Heart left ventricle (tissue), 16 donors: ENCODE data around the gene CDC20B. TPM values are rescaled to one million over a fixed set of nuclear protein-coding genes. Genes with fewer than 3 reads are reported as not detected.
"Not testable (repeated sequence)": the region's sequence is repeated elsewhere in the genome, so short reads cannot be mapped to it uniquely, and the experiment has no call there.

ENCODE experiments used
- ATAC-seq, 4 donors: fragments of 200-7000 bp; cut with Tn5 transposase; one replicate each; pipeline ENCODE4 v1.9.1; 2020 to 2022; ENCODE audit warnings: moderate library complexity in 4 of 4, mild to moderate bottlenecking in 3 of 4, moderate number of reproducible peaks in 1 of 4
- DNase-seq, 5 donors: peaks; one replicate each; pipeline ENCODE4 v3.0.0-alpha.2; 2020
- H3K27ac ChIP-seq, 12 donors: fragments of 200-600 bp; sonication (generic) in 4 of 12; one replicate each; pipeline versions ENCODE4 v1.5.0 to v1.8.0; 2016 to 2022; ENCODE audit warnings: mild to moderate bottlenecking in 2 of 12
- H3K27me3 ChIP-seq, 9 donors: fragments of 200-600 bp; sonication (generic) in 2 of 9; one replicate each; pipeline versions ENCODE4 v1.5.1 to v1.8.0; 2016 to 2022; ENCODE audit warnings: mild to moderate bottlenecking in 3 of 9
- H3K36me3 ChIP-seq, 9 donors: fragments of 200-600 bp; sonication (generic) in 2 of 9; one replicate each; pipeline versions ENCODE4 v1.5.0 to v1.8.0; 2018 to 2022; ENCODE audit warnings: mild to moderate bottlenecking in 2 of 9
- H3K4me1 ChIP-seq, 12 donors: fragments of 200-600 bp; sonication (generic) in 4 of 12; one replicate each; pipeline versions ENCODE4 v1.5.0 to v1.8.0; 2016 to 2022; ENCODE audit warnings: mild to moderate bottlenecking in 3 of 12
- H3K4me3 ChIP-seq, 12 donors: fragments of 200-600 bp; sonication (generic) in 4 of 12; one replicate each; pipeline versions ENCODE4 v1.5.0 to v1.8.0; 2017 to 2022; ENCODE audit warnings: mild to moderate bottlenecking in 9 of 12, moderate library complexity in 4 of 12
- H3K9me3 ChIP-seq, 12 donors: fragments of 200-600 bp; sonication (generic) in 4 of 12; one replicate each; pipeline versions ENCODE4 v1.5.0 to v1.8.0; 2016 to 2022; ENCODE audit warnings: mild to moderate bottlenecking in 1 of 12
- CTCF ChIP-seq, 12 donors: fragments of 200-600 bp; sonication (generic) in 4 of 12; IDR thresholded peaks; one replicate each; pipeline versions ENCODE4 v1.5.0 to v1.8.0; 2018 to 2022; ENCODE audit warnings: antibody characterized with exemption in 12 of 12, mild to moderate bottlenecking in 5 of 12
- POLR2A ChIP-seq, 2 donors: fragments of 450-650 bp; IDR thresholded peaks; one replicate each; pipeline ENCODE4 v1.6.1; 2017; ENCODE audit warnings: antibody characterized with exemption in 2 of 2, mild to moderate bottlenecking in 2 of 2, moderate library complexity in 2 of 2
- WGBS, 4 donors: extraction: QIAGEN DNeasy Blood & Tissue Kit in 2 of 4; methylation state at CpG; one replicate each; pipeline versions ENCODE4 v1.1.5 to v1.1.7; 2013 to 2018; 5-methylcytosine and 5-hydroxymethylcytosine counted together
- intact Hi-C, 10 donors: fragments of 100-400 bp; cut with DNase I; formaldehyde crosslinking; loops; one replicate each; pipeline versions ENCODE4 v1.11.1 to v1.14.2; 2022
- polyA plus RNA-seq, 2 donors: library from polyadenylated mRNA; stranded (reverse); fragments of 200-250 nt; gene quantifications; one replicate each; pipeline ENCODE4 v1.2.3, GENCODE V29; 2013
- total RNA-seq, 9 donors: library from RNA; depleted of rRNA in 2 of 9; stranded (reverse); fragments of >200 nt in 2 of 9; fragmentation: NEBNext Ultra II Directional in 3 of 9; extraction: Animal tissue kit (Norgen Biotek cat#: 25700) in 3 of 9; gene quantifications; one replicate each; pipeline versions ENCODE4 v1.1.0 to v1.2.4, GENCODE V29; 2016 to 2023
- donor health status: ischemic (EF 13 %, LVEDD 7.1; RV severe dilation, severe dysfunction).
- donor health status: healthy with polysubstance abuse.
- donor health status: DM: no; HTN: yes; CAD: no.
- donor health status: DM: no; HTN: no; CAD: no.
- donor health status: ischemic (EF 25% LVEDD 6.9; RV normal size, moderate dysfunction).
- donor health status: ischemic (EF 25% LVEDD 5.7; RV mildly dilated, moderate dysfunction).
- donor health status: healthy.
- donor health status: DM: yes; HTN: yes; CAD: no.
- donor health status: ischemic (EF 35%, LVEDD 5.7; RV mildly dilated, moderate dysfunction).
- donor health status: nonischemic (EF 11% LVEDD 7.7; RV severe dilation, severe dysfunction).
- donor health status: DM: yes; HTN: yes; CAD: no.
- donor health status: PGD.
- donor health status: ischemic (EF 29% LVEDD 5.4; RV normal size, mild dysfunction).
- donor health status: nonischemic (EF 23%, LVEDD 6.1; RV moderate dilation, normal function).

The CDC20B gene
- total and polyA plus RNA-seq, 11 donors, result not detected

GRCh38 chr5:55096861-55097260 is 76.1 kb downstream of the CDC20B start:
- ATAC-seq, result no peak
- H3K4me1 ChIP-seq, result peaks cover 0 to 5% (median 0%) of the 10 kb centered on the region in 12 donors
- no peak overlapping the region for H3K4me3 ChIP-seq
- intact Hi-C loops, result no loop called here
- H3K27me3 ChIP-seq, result peaks cover 0 to 4% (median 0%) of the 10 kb centered on the region in 9 donors
- WGBS, 4 donors, result 63 to 85% (median 66%) methylated on average over 6 of the region's 6 CpGs
- peaks cover 0 to 9% (median 0%) of the 10 kb centered on the region in 12 donors for H3K9me3 ChIP-seq
- TF ChIP-seq CTCF (IDR thresholded peaks at IDR 0.05) (no peak), POLR2A (IDR thresholded peaks at IDR 0.05) (no peak)
- no peak for DNase-seq
- H3K36me3 ChIP-seq, result no peaks in the 10 kb centered on the region
- H3K27ac ChIP-seq, result peak overlapping the region in 1 of 12 donors; percentile 81

GRCh38 chr5:55096182-55096581 is 76.8 kb downstream of the CDC20B start:
- intact Hi-C loops, result no loop called here
- H3K36me3 ChIP-seq, result no peaks in the 10 kb centered on the region
- 73 to 93% (median 85%) methylated on average over 3 of the region's 3 CpGs for whole genome bisulfite sequencing, 4 donors
- H3K4me1 ChIP-seq, result peaks cover 0 to 3% (median 0%) of the 10 kb centered on the region in 12 donors
- peak overlapping the region in 1 of 12 donors; percentile 81 for H3K27ac ChIP-seq
- H3K4me3 ChIP-seq, result no peak overlapping the region
- ATAC-seq, result no peak
- DNase-seq, result no peak
- H3K27me3 ChIP-seq, result peaks cover 0 to 4% (median 0%) of the 10 kb centered on the region in 9 donors
- TF ChIP-seq CTCF (IDR thresholded peaks at IDR 0.05), result no peak
- TF ChIP-seq POLR2A (IDR thresholded peaks at IDR 0.05), result no peak
- peaks cover 0 to 7% (median 0%) of the 10 kb centered on the region in 12 donors for H3K9me3 ChIP-seq

GRCh38 chr5:55091011-55091410 is 82.0 kb downstream of the CDC20B start:
- ATAC-seq, H3K27ac ChIP-seq, H3K36me3 ChIP-seq, H3K27me3 ChIP-seq, intact Hi-C loops, H3K4me1 ChIP-seq, H3K4me3 ChIP-seq, DNase-seq: not testable (repeated sequence)
- peaks cover 0 to 18% (median 0%) of the 10 kb centered on the region in 12 donors for H3K9me3 ChIP-seq
- WGBS, 4 donors, result 84 to 87% (median 86%) methylated on average over 6 of the region's 6 CpGs

- H3K36me3 ChIP-seq, H3K27ac ChIP-seq, ATAC-seq, intact Hi-C loops, DNase-seq, H3K4me1 ChIP-seq, H3K4me3 ChIP-seq, H3K27me3 ChIP-seq: not testable (repeated sequence)
- peaks cover 0 to 18% (median 0%) of the 10 kb centered on the region in 12 donors for H3K9me3 ChIP-seq
- WGBS, 4 donors, result 84 to 93% (median 87%) methylated on average over 2 of the region's 2 CpGs
These were observed 83.7 kb downstream of the CDC20B start for GRCh38 chr5:55089301-55089700.

- H3K4me3 ChIP-seq, result no peak overlapping the region
- intact Hi-C loops, result no loop called here
- no peaks in the 10 kb centered on the region for H3K4me1 ChIP-seq
- H3K27ac ChIP-seq, result no peak overlapping the region
- no peaks in the 10 kb centered on the region for H3K27me3 ChIP-seq
- H3K9me3 ChIP-seq, result peaks cover 0 to 18% (median 0%) of the 10 kb centered on the region in 12 donors
- TF ChIP-seq CTCF (IDR thresholded peaks at IDR 0.05) (no peak), POLR2A (IDR thresholded peaks at IDR 0.05) (no peak)
- DNase-seq (no peak), ATAC-seq (no peak)
- no peaks in the 10 kb centered on the region for H3K36me3 ChIP-seq
These were observed 91.4 kb downstream of the CDC20B start for GRCh38 chr5:55081541-55081940.
